Nephron (organoid): ENCODE data around the gene KMT2C.

Experiments
- H3K27ac Mint-ChIP-seq, 3 experiments: 2 replicates each; pipeline ENCODE4 v1.8.0; 2020; ENCODE audit warnings: mixed read lengths in 3 of 3, mild to moderate bottlenecking in 2 of 3, moderate library complexity in 1 of 3
- H3K27me3 Mint-ChIP-seq: 2 replicates; pipeline ENCODE4 v1.8.0; 2021; ENCODE audit warnings: low read depth, mild to moderate bottlenecking, moderate library complexity, mixed read lengths
- H3K36me3 Mint-ChIP-seq: 2 replicates; pipeline ENCODE4 v1.8.0; 2020; ENCODE audit warnings: low read depth, mixed read lengths
- H3K4me1 Mint-ChIP-seq: 2 replicates; pipeline ENCODE4 v1.8.0; 2020; ENCODE audit warnings: mixed read lengths
- H3K4me3 Mint-ChIP-seq, 3 experiments: 2 replicates each; pipeline ENCODE4 v1.8.0; 2020; ENCODE audit warnings: mild to moderate bottlenecking in 3 of 3, mixed read lengths in 3 of 3, moderate library complexity in 2 of 3
- H3K9me3 Mint-ChIP-seq: 2 replicates; pipeline ENCODE4 v1.8.0; 2020; ENCODE audit warnings: mixed read lengths
- TF ChIP-seq, protein P1 (sequence below), 3 experiments: fragments of 200-600 bp; sonication (generic); IDR thresholded peaks; one replicate each; pipeline ENCODE4 v1.5.0; 2021; ENCODE audit warnings: antibody characterized with exemption in 3 of 3; ENCODE audit not compliant: unreplicated experiment in 3 of 3

Gene KMT2C

DNA sequence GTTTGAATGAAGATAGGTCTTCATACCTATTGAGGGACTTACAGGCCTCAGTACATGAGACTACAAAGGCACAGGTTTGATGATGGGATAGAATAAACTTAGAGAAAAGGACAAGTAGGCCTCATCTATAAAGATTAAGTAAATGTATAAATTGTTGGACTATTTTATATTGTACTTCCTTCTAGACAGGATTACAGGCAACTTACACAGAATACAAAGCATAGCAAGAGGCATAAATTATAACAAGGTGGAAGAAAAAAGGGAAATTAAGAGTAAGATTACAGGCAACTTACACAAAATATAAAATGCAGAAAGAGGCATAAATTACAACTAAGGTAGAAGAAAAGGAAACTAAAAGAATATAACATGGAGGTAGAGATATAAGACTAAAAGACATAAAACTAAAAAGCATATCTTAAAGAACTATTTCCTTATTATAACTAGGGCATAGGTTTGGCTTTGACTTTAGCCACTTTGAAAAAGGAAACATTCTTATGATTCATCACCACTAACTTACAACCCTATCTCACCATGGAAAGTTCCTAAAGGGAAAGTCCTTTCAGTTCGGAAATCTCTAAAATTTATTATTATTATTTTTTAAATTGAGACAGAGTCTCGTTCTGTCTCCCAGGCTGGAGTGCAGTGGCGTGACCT is 257.3 kb downstream of the KMT2C start:
- peaks cover 71% of the 10 kb centered on the region for H3K36me3 Mint-ChIP-seq
- no peaks in the 10 kb centered on the region for H3K9me3 Mint-ChIP-seq
- H3K27me3 Mint-ChIP-seq: no peaks in the 10 kb centered on the region
- TF ChIP-seq, protein P1, sequence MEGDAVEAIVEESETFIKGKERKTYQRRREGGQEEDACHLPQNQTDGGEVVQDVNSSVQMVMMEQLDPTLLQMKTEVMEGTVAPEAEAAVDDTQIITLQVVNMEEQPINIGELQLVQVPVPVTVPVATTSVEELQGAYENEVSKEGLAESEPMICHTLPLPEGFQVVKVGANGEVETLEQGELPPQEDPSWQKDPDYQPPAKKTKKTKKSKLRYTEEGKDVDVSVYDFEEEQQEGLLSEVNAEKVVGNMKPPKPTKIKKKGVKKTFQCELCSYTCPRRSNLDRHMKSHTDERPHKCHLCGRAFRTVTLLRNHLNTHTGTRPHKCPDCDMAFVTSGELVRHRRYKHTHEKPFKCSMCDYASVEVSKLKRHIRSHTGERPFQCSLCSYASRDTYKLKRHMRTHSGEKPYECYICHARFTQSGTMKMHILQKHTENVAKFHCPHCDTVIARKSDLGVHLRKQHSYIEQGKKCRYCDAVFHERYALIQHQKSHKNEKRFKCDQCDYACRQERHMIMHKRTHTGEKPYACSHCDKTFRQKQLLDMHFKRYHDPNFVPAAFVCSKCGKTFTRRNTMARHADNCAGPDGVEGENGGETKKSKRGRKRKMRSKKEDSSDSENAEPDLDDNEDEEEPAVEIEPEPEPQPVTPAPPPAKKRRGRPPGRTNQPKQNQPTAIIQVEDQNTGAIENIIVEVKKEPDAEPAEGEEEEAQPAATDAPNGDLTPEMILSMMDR (IDR thresholded peaks at IDR 0.05; ENCODE audit: unreplicated experiment in 3 of 3): no peak
- H3K4me1 Mint-ChIP-seq: no peaks in the 10 kb centered on the region
- no peak overlapping the region for H3K27ac Mint-ChIP-seq
- no peak overlapping the region for H3K4me3 Mint-ChIP-seq

DNA sequence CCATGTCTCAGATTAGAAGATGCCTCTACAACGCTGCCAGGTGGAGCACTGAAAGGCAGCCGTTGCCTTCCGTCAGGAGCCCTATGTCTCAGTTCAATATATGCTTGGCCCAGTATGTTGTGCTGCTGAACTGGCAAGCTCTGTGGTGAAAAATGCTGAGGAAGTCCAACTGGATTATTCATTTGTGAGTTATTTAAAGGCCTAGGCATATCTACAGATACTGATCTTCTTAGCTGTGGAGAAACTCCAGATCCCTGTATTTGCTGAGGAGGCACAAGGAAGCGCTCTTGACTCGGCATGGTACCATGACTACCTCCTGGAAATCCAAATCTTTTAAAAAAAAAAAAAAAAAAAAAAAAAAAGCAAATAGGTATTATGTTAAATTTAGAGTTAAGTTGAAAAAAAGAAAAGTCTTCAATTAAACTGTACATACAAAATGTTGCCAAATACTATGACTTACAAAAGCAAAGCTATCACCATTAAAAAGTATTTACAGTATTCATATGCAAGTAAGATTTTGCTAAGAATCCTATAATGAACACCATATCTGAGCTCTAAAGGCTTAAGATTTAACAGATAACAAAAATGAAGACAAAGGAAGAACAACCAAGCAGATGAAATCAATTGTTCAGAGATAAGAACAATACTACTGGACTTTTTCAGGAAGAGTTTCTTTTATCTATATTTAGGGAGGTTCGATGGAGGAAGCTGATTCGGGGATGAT is 258.0 kb downstream of the KMT2C start:
- Mint-ChIP-seq H3K27ac (no peak overlapping the region), H3K27me3 (no peaks in the 10 kb centered on the region), H3K36me3 (peaks cover 69% of the 10 kb centered on the region), H3K4me1 (no peaks in the 10 kb centered on the region), H3K4me3 (no peak overlapping the region), H3K9me3 (no peaks in the 10 kb centered on the region)
- TF ChIP-seq, protein P1 (IDR thresholded peaks at IDR 0.05; ENCODE audit: unreplicated experiment in 3 of 3): no peak

DNA sequence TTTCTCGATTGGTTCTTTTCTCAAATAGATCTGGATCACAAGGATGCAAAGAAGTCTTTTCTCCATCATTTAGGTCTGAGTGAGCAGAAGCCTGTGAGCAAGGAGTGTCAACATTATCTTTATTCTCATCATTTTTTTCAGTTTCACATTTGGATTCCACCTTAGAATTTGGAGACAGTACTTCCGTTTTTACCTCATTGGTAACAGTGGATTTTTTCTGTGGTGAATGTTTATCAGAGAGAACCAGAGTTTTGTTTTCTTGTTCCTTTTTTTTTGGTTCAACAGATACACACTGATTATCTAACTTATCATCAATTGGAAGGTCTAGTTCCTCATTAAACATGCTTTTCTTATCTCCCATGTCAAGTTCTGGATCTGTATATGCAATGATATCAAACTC is 259.0 kb downstream of the KMT2C start:
- TF ChIP-seq, protein P1 (IDR thresholded peaks at IDR 0.05; ENCODE audit: unreplicated experiment in 3 of 3): no peak
- Mint-ChIP-seq H3K36me3 (peaks cover 62% of the 10 kb centered on the region), H3K27me3 (no peaks in the 10 kb centered on the region), H3K9me3 (no peaks in the 10 kb centered on the region), H3K27ac (no peak overlapping the region), H3K4me3 (no peak overlapping the region), H3K4me1 (no peaks in the 10 kb centered on the region)

DNA sequence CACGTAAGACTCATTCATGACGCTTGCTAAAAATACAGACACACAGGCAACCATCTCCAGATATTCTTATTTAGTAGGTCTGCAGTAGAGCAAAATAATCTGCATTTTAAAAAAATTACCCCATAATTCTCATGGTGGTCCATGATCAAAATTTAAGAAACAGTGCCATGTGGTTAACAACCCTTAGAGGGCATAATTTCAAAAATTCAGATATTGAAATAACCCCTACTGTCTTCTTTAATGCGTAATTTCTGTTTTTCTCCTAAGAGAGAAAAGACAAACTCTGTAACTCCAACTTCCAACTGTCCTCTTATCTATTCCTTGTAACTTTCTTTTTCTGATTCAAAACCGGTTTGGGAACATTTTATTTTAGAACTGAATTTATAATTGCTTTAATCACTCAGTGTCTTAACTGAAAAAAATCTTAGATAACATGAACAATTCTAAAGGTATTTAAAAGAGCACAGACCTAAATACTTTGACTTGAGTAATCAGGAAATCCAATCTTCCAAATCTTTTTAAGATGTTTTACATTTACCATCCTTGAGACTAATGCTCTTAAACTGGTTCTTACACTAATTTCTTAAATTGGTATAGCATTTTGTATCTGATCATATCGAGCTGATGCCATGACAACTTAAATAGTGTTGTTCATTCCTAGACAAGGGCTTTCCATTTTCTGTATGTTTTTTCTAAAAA is 262.3 kb downstream of the KMT2C start:
- Mint-ChIP-seq H3K9me3 (no peaks in the 10 kb centered on the region), H3K36me3 (peaks cover 43% of the 10 kb centered on the region), H3K4me1 (no peaks in the 10 kb centered on the region), H3K27ac (no peak overlapping the region), H3K4me3 (no peak overlapping the region), H3K27me3 (no peaks in the 10 kb centered on the region)
- TF ChIP-seq, protein P1 (IDR thresholded peaks at IDR 0.05; ENCODE audit: unreplicated experiment in 3 of 3): no peak

DNA sequence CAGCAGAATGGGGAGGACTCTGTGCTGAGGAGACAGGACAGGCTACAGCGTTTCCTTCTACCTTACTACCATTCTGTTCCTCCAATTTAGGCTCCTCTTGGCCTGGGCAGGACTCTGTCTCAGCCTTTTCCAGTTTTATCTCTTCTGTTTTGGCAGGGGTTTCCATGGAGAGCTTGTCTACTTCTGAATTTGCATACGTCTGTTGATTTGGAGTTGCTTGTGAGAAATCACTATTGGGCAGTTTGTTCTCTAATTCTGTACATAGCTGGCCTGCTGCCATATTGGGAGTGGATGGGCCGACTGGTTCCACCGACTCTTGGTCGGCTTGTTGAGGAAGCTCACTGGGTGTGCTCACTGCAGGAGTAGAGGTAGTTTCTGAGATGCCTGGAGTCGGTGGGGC is 273.5 kb downstream of the KMT2C start:
- Mint-ChIP-seq H3K36me3 (peaks cover 68% of the 10 kb centered on the region), H3K4me1 (no peaks in the 10 kb centered on the region), H3K4me3 (no peak overlapping the region), H3K27ac (no peak overlapping the region), H3K9me3 (no peaks in the 10 kb centered on the region), H3K27me3 (no peaks in the 10 kb centered on the region)
- TF ChIP-seq, protein P1 (IDR thresholded peaks at IDR 0.05; ENCODE audit: unreplicated experiment in 3 of 3): no peak
